Measurements from ENCODE around the gene RIN2.
A peak's percentile ranks its signal among the peaks of the same experiment; 100 is the strongest.

Gene RIN2

GRCh38 chr20:19782669-19783068 is 24.6 kb downstream of the RIN2 start:
- Histone ChIP-seq H3K27me3 (ENCODE audit: control insufficient read depth in 5 of 5, insufficient read depth in 4 of 5, low read length in 5 of 5) (no peaks in the 10 kb centered on the region), H3K9ac (ENCODE audit: low read length in 5 of 5) (no peak overlapping the region), H3K36me3 (ENCODE audit: control insufficient read depth in 5 of 5, insufficient read depth in 5 of 5, low read length in 5 of 5) (no peaks in the 10 kb centered on the region), H3K4me3 (ENCODE audit: low read depth in 1 of 5, low read length in 5 of 5) (no peak overlapping the region), H3K9me3 (ENCODE audit: control insufficient read depth in 5 of 5, low read length in 5 of 5) (no peaks in the 10 kb centered on the region), H3K27ac (ENCODE audit: low read depth, low read length) (no peak overlapping the region), H3K4me1 (ENCODE audit: control insufficient read depth in 5 of 5, insufficient read depth in 5 of 5, low read length in 5 of 5) (peaks cover 16 to 45% (median 39%) of the 10 kb centered on the region in 5 donors)

- H3K4me3 ChIP-seq (ENCODE audit: low read depth in 1 of 5, low read length in 5 of 5) = no peak overlapping the region
- no peaks in the 10 kb centered on the region for H3K36me3 ChIP-seq (ENCODE audit: control insufficient read depth in 5 of 5, insufficient read depth in 5 of 5, low read length in 5 of 5)
- no peak overlapping the region for H3K9ac ChIP-seq (ENCODE audit: low read length in 5 of 5)
- no peak overlapping the region for H3K27ac ChIP-seq (ENCODE audit: low read depth, low read length)
- H3K9me3 ChIP-seq (ENCODE audit: control insufficient read depth in 5 of 5, low read length in 5 of 5) = peaks cover 0 to 3% (median 0%) of the 10 kb centered on the region in 5 donors
- H3K27me3 ChIP-seq (ENCODE audit: control insufficient read depth in 5 of 5, insufficient read depth in 4 of 5, low read length in 5 of 5) = no peaks in the 10 kb centered on the region
- peaks cover 12 to 36% (median 29%) of the 10 kb centered on the region in 5 donors for H3K4me1 ChIP-seq (ENCODE audit: control insufficient read depth in 5 of 5, insufficient read depth in 5 of 5, low read length in 5 of 5)
These were observed 25.9 kb downstream of the RIN2 start for GRCh38 chr20:19783966-19784401.

DNA sequence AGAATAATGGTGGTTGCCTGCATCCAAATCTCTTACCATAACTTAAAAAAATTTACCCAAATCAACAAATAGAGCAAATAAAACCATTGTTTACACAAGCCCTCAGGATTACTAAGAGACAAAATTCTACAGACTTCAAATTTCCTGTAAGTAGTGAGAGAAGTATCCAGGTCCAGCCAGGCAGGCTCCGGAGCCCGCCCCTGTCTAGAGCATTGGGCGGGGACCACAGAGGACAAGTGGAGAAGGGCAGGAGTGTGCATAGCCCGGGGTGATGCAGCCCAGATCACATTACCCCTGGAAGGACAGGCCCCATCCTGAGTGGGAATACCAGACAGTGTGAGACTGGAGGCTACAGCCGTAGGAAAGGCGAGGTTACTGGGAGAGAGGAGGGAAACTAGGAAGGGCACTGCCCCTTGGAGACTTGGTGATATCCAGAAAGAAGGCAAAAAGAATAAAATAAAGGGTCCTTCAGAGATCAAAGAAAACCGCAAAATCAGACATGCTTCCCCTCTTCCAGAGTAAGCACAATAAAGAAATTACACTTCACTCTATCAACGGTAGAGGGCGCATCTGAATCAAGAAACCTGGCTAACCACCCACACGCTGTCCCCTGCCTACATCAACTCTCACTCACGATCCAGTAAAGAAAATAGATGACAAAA is 26.6 kb downstream of the RIN2 start:
- Histone ChIP-seq H3K27me3 (ENCODE audit: control insufficient read depth in 5 of 5, insufficient read depth in 4 of 5, low read length in 5 of 5) (no peaks in the 10 kb centered on the region), H3K4me1 (ENCODE audit: control insufficient read depth in 5 of 5, insufficient read depth in 5 of 5, low read length in 5 of 5) (peaks cover 12 to 36% (median 29%) of the 10 kb centered on the region in 5 donors), H3K4me3 (ENCODE audit: low read depth in 1 of 5, low read length in 5 of 5) (peak overlapping the region in 2 of 5 donors; percentile 17 to 25), H3K27ac (ENCODE audit: low read depth, low read length) (peak overlapping the region; percentile 83), H3K9ac (ENCODE audit: low read length in 5 of 5) (peak overlapping the region in 2 of 5 donors; percentile 11 to 29), H3K9me3 (ENCODE audit: control insufficient read depth in 5 of 5, low read length in 5 of 5) (peaks cover 0 to 3% (median 0%) of the 10 kb centered on the region in 5 donors), H3K36me3 (ENCODE audit: control insufficient read depth in 5 of 5, insufficient read depth in 5 of 5, low read length in 5 of 5) (no peaks in the 10 kb centered on the region)

GRCh38 chr20:19785173-19785982 is 27.3 kb downstream of the RIN2 start:
- peak overlapping the region in 1 of 5 donors; percentile 4 for H3K9ac ChIP-seq (ENCODE audit: low read length in 5 of 5)
- peak overlapping the region; percentile 83 for H3K27ac ChIP-seq (ENCODE audit: low read depth, low read length)
- H3K4me1 ChIP-seq (ENCODE audit: control insufficient read depth in 5 of 5, insufficient read depth in 5 of 5, low read length in 5 of 5) = peaks cover 12 to 36% (median 28%) of the 10 kb centered on the region in 5 donors
- no peaks in the 10 kb centered on the region for H3K27me3 ChIP-seq (ENCODE audit: control insufficient read depth in 5 of 5, insufficient read depth in 4 of 5, low read length in 5 of 5)
- H3K9me3 ChIP-seq (ENCODE audit: control insufficient read depth in 5 of 5, low read length in 5 of 5) = peaks cover 0 to 3% (median 0%) of the 10 kb centered on the region in 5 donors
- no peaks in the 10 kb centered on the region for H3K36me3 ChIP-seq (ENCODE audit: control insufficient read depth in 5 of 5, insufficient read depth in 5 of 5, low read length in 5 of 5)
- H3K4me3 ChIP-seq (ENCODE audit: low read depth in 1 of 5, low read length in 5 of 5) = peak overlapping the region in 2 of 5 donors; percentile 3 to 25

- H3K4me3 ChIP-seq (ENCODE audit: low read depth in 1 of 5, low read length in 5 of 5) = no peak overlapping the region
- H3K9ac ChIP-seq (ENCODE audit: low read length in 5 of 5) = peak overlapping the region in 1 of 5 donors; percentile 4
- no peaks in the 10 kb centered on the region for H3K36me3 ChIP-seq (ENCODE audit: control insufficient read depth in 5 of 5, insufficient read depth in 5 of 5, low read length in 5 of 5)
- H3K9me3 ChIP-seq (ENCODE audit: control insufficient read depth in 5 of 5, low read length in 5 of 5) = peaks cover 0 to 3% (median 0%) of the 10 kb centered on the region in 5 donors
- H3K27me3 ChIP-seq (ENCODE audit: control insufficient read depth in 5 of 5, insufficient read depth in 4 of 5, low read length in 5 of 5) = no peaks in the 10 kb centered on the region
- H3K27ac ChIP-seq (ENCODE audit: low read depth, low read length) = peak overlapping the region; percentile 83
- peaks cover 12 to 36% (median 26%) of the 10 kb centered on the region in 5 donors for H3K4me1 ChIP-seq (ENCODE audit: control insufficient read depth in 5 of 5, insufficient read depth in 5 of 5, low read length in 5 of 5)
These were observed 27.9 kb downstream of the RIN2 start for GRCh38 chr20:19785983-19786285.

DNA sequence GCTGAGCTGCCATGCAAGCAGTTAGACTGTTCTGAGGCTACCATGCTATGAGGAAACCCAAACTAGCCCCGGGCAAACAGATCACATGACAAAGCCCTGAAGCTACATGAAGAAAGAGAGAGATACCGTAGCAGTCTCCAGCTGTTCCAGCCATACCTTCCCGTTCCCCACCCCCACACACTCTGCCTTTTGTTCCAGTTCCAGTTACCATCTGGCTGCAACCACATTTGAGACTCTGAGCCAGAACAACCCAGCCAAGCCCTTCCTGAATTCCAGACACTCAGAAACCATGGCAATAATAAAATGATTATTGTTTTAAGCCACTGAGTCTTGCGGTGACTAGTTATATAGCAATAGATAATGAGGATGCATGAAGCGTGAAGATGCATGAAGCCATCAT is 28.3 kb downstream of the RIN2 start:
- Histone ChIP-seq H3K36me3 (ENCODE audit: control insufficient read depth in 5 of 5, insufficient read depth in 5 of 5, low read length in 5 of 5) (no peaks in the 10 kb centered on the region), H3K27me3 (ENCODE audit: control insufficient read depth in 5 of 5, insufficient read depth in 4 of 5, low read length in 5 of 5) (no peaks in the 10 kb centered on the region), H3K9me3 (ENCODE audit: control insufficient read depth in 5 of 5, low read length in 5 of 5) (peaks cover 0 to 3% (median 0%) of the 10 kb centered on the region in 5 donors), H3K27ac (ENCODE audit: low read depth, low read length) (peak overlapping the region; percentile 83), H3K4me1 (ENCODE audit: control insufficient read depth in 5 of 5, insufficient read depth in 5 of 5, low read length in 5 of 5) (peaks cover 12 to 36% (median 26%) of the 10 kb centered on the region in 5 donors), H3K4me3 (ENCODE audit: low read depth in 1 of 5, low read length in 5 of 5) (peak overlapping the region in 1 of 5 donors; percentile 17), H3K9ac (ENCODE audit: low read length in 5 of 5) (no peak overlapping the region)

GRCh38 chr20:19787366-19787765 is 29.3 kb downstream of the RIN2 start:
- Histone ChIP-seq H3K4me3 (ENCODE audit: low read depth in 1 of 5, low read length in 5 of 5) (no peak overlapping the region), H3K4me1 (ENCODE audit: control insufficient read depth in 5 of 5, insufficient read depth in 5 of 5, low read length in 5 of 5) (peaks cover 12 to 40% (median 26%) of the 10 kb centered on the region in 5 donors), H3K27ac (ENCODE audit: low read depth, low read length) (peak overlapping the region; percentile 24)

GRCh38 chr20:19789009-19789408 is 31.0 kb downstream of the RIN2 start:
- Histone ChIP-seq H3K27me3 (ENCODE audit: control insufficient read depth in 5 of 5, insufficient read depth in 4 of 5, low read length in 5 of 5) (no peaks in the 10 kb centered on the region), H3K27ac (ENCODE audit: low read depth, low read length) (no peak overlapping the region), H3K4me1 (ENCODE audit: control insufficient read depth in 5 of 5, insufficient read depth in 5 of 5, low read length in 5 of 5) (peaks cover 10 to 35% (median 26%) of the 10 kb centered on the region in 5 donors), H3K9ac (ENCODE audit: low read length in 5 of 5) (no peak overlapping the region), H3K9me3 (ENCODE audit: control insufficient read depth in 5 of 5, low read length in 5 of 5) (peaks cover 0 to 3% (median 0%) of the 10 kb centered on the region in 5 donors), H3K36me3 (ENCODE audit: control insufficient read depth in 5 of 5, insufficient read depth in 5 of 5, low read length in 5 of 5) (peaks cover 0 to 6% (median 0%) of the 10 kb centered on the region in 5 donors), H3K4me3 (ENCODE audit: low read depth in 1 of 5, low read length in 5 of 5) (no peak overlapping the region)

More at GRCh38 chr20:19787366-19787765, 29.3 kb downstream of the RIN2 start:
- H3K36me3 ChIP-seq (ENCODE audit: control insufficient read depth in 5 of 5, insufficient read depth in 5 of 5, low read length in 5 of 5) = peaks cover 0 to 5% (median 0%) of the 10 kb centered on the region in 5 donors
- no peaks in the 10 kb centered on the region for H3K27me3 ChIP-seq (ENCODE audit: control insufficient read depth in 5 of 5, insufficient read depth in 4 of 5, low read length in 5 of 5)
- H3K9ac ChIP-seq (ENCODE audit: low read length in 5 of 5) = no peak overlapping the region
- peaks cover 0 to 3% (median 0%) of the 10 kb centered on the region in 5 donors for H3K9me3 ChIP-seq (ENCODE audit: control insufficient read depth in 5 of 5, low read length in 5 of 5)

DNA sequence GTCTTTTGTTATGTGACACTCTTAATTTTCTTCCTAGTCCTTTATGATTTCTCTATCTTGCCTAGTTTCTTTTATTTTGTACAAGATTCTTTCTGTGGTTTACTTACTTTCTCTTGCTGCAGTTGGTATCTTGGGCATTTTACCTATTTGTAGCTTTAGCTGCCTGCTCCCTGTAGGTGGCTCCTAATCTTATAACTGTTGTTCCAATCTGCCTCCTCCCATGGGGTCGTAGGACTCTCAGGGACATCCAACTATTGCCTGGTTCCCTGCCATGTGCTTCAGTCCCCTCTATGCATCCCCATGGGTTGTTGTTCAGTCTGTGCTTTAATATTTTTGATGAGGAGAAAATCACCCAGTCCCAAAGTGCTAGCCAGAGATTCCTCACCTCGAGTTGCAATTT is 31.4 kb downstream of the RIN2 start:
- no peak overlapping the region for H3K9ac ChIP-seq (ENCODE audit: low read length in 5 of 5)
- no peak overlapping the region for H3K4me3 ChIP-seq (ENCODE audit: low read depth in 1 of 5, low read length in 5 of 5)
- H3K4me1 ChIP-seq (ENCODE audit: control insufficient read depth in 5 of 5, insufficient read depth in 5 of 5, low read length in 5 of 5) = peaks cover 10 to 32% (median 25%) of the 10 kb centered on the region in 5 donors
- H3K9me3 ChIP-seq (ENCODE audit: control insufficient read depth in 5 of 5, low read length in 5 of 5) = peaks cover 0 to 3% (median 0%) of the 10 kb centered on the region in 5 donors
- no peaks in the 10 kb centered on the region for H3K27me3 ChIP-seq (ENCODE audit: control insufficient read depth in 5 of 5, insufficient read depth in 4 of 5, low read length in 5 of 5)
- H3K36me3 ChIP-seq (ENCODE audit: control insufficient read depth in 5 of 5, insufficient read depth in 5 of 5, low read length in 5 of 5) = peaks cover 0 to 6% (median 0%) of the 10 kb centered on the region in 5 donors
- H3K27ac ChIP-seq (ENCODE audit: low read depth, low read length) = no peak overlapping the region

DNA sequence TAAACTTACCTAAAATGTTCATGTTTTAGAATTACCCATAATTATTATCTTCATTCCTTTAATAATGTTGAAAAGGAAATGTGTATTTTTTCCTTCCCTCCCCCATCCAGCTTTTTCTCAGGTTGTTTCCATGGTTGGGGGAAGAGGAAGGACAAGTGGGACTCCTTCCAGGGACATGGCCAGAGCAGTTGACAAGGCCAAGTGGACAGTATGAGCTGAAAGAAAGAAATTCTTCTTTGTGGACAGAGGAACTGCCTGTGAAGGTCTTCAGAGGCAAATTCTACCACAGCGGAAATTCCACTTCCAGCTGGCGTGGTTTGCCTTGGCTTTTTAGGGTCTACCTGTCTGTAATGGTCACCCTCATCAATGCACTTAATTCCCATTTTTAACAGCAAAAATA is 33.8 kb downstream of the RIN2 start:
- H3K9ac ChIP-seq (ENCODE audit: low read length in 5 of 5) = no peak overlapping the region
- H3K27me3 ChIP-seq (ENCODE audit: control insufficient read depth in 5 of 5, insufficient read depth in 4 of 5, low read length in 5 of 5) = no peaks in the 10 kb centered on the region
- H3K9me3 ChIP-seq (ENCODE audit: control insufficient read depth in 5 of 5, low read length in 5 of 5) = peaks cover 0 to 3% (median 0%) of the 10 kb centered on the region in 5 donors
- peaks cover 0 to 6% (median 0%) of the 10 kb centered on the region in 5 donors for H3K36me3 ChIP-seq (ENCODE audit: control insufficient read depth in 5 of 5, insufficient read depth in 5 of 5, low read length in 5 of 5)
- H3K4me1 ChIP-seq (ENCODE audit: control insufficient read depth in 5 of 5, insufficient read depth in 5 of 5, low read length in 5 of 5) = peaks cover 0 to 7% (median under 1%) of the 10 kb centered on the region in 5 donors
- no peak overlapping the region for H3K4me3 ChIP-seq (ENCODE audit: low read depth in 1 of 5, low read length in 5 of 5)
- no peak overlapping the region for H3K27ac ChIP-seq (ENCODE audit: low read depth, low read length)

All from subcutaneous abdominal adipose tissue (tissue), 5 donors.